ENCODE measurements around the gene SUFU. TPM values are rescaled to one million over a fixed set of nuclear protein-coding genes. Genes with fewer than 3 reads are reported as not detected.
"Not testable (repeated sequence)": the region's sequence is repeated elsewhere in the genome, so short reads cannot be mapped to it uniquely, and the experiment has no call there.

Gene SUFU
- total RNA-seq, 1 donor from 2014 or later, result 29.4 TPM

GRCh38 chr10:102534333-102534732, 30.6 kb downstream of the SUFU start:
- Mint-ChIP-seq H3K4me3 (no peak overlapping the region), H3K4me1 (ENCODE audit: unreplicated experiment) (no peaks in the 10 kb centered on the region), H3K9me3 (no peaks in the 10 kb centered on the region), H3K27ac (no peak overlapping the region), H3K36me3 (peaks cover 17% of the 10 kb centered on the region), H3K27me3 (no peaks in the 10 kb centered on the region)
- no peak for TF ChIP-seq CTCF (conservative IDR thresholded peaks at IDR 0.05)
- DNase-seq (ENCODE audit: extremely low spot score, unreplicated experiment), result no peak

DNA sequence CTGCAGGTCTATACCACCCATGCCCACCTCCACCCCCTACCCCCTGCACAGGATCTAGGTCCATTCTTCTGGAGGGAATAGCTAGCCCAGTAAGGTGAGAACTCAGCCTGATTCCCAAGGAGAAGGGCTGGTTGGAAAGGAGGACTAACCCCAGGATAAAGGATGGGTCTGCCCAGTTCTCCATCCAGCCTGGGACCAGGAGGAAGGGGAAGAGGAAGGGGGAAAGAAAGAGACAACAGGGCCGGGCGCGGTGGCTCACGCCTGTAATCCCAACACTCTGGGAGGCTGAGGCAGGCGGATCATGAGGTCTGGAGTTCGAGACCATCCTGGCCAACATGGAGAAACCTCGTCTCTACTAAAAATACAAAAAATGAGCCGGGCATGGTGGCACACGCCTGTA, 31.2 kb downstream of the SUFU start:
- not testable (repeated sequence) for DNase-seq (ENCODE audit: extremely low spot score, unreplicated experiment); H3K4me3 Mint-ChIP-seq; H3K27ac Mint-ChIP-seq; H3K27me3 Mint-ChIP-seq; H3K9me3 Mint-ChIP-seq; H3K4me1 Mint-ChIP-seq (ENCODE audit: unreplicated experiment)
- peaks cover 17% of the 10 kb centered on the region for H3K36me3 Mint-ChIP-seq

DNA sequence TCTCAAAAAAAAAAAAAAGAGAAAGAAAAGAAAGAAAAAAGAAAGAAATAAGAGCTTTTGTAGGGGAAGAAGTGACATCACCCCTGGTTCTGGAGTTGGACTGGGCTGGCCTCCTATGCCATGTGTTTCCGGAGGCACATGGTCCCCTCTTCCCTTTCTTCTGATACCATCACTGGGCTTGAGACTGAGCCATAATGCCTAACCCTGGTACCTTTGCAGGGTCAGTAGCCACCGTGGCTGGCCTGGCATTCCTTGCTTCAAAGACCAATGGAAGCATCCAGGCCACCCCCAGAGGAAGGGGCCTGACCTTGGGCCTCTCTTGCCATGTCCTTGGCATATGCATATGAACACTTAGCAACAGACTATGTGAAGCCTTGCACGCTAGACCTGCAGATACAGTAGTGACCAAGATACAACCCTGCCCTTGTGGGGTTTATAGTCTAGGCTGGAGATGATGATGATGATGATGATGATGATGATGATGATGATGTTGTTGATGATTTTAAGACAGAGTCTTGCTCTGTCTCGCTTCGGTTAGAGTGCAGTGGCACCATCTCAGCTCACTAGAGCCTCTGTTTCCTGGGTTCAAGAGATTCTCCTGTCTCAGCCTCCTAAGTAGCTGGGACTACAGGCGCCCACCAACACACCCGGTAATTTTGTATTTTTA, 31.8 kb downstream of the SUFU start:
- no peak overlapping the region for H3K27ac Mint-ChIP-seq
- peaks cover 17% of the 10 kb centered on the region for H3K36me3 Mint-ChIP-seq
- no peak for TF ChIP-seq CTCF (conservative IDR thresholded peaks at IDR 0.05)
- no peaks in the 10 kb centered on the region for H3K4me1 Mint-ChIP-seq (ENCODE audit: unreplicated experiment)
- H3K4me3 Mint-ChIP-seq, result no peak overlapping the region
- no peaks in the 10 kb centered on the region for H3K27me3 Mint-ChIP-seq
- no peaks in the 10 kb centered on the region for H3K9me3 Mint-ChIP-seq
- no peak for DNase-seq (ENCODE audit: extremely low spot score, unreplicated experiment)

GRCh38 chr10:102537367-102537766, 33.6 kb downstream of the SUFU start:
- Mint-ChIP-seq H3K27ac (no peak overlapping the region), H3K27me3 (no peaks in the 10 kb centered on the region)

GRCh38 chr10:102537948-102538347, 34.2 kb downstream of the SUFU start:
- no peaks in the 10 kb centered on the region for H3K4me1 Mint-ChIP-seq (ENCODE audit: unreplicated experiment)
- no peak for TF ChIP-seq CTCF (conservative IDR thresholded peaks at IDR 0.05)
- no peak overlapping the region for H3K4me3 Mint-ChIP-seq
- peaks cover 9% of the 10 kb centered on the region for H3K36me3 Mint-ChIP-seq
- H3K9me3 Mint-ChIP-seq, result no peaks in the 10 kb centered on the region
- no peak for DNase-seq (ENCODE audit: extremely low spot score, unreplicated experiment)
- no peak overlapping the region for H3K27ac Mint-ChIP-seq
- H3K27me3 Mint-ChIP-seq, result no peaks in the 10 kb centered on the region

More at GRCh38 chr10:102537367-102537766, 33.6 kb downstream of the SUFU start:
- TF ChIP-seq CTCF (conservative IDR thresholded peaks at IDR 0.05), result no peak
- Mint-ChIP-seq H3K9me3 (no peaks in the 10 kb centered on the region), H3K4me1 (ENCODE audit: unreplicated experiment) (no peaks in the 10 kb centered on the region), H3K36me3 (peaks cover 15% of the 10 kb centered on the region), H3K4me3 (no peak overlapping the region)
- DNase-seq (ENCODE audit: extremely low spot score, unreplicated experiment), result no peak

GRCh38 chr10:102538811-102539210, 35.0 kb downstream of the SUFU start:
- Mint-ChIP-seq H3K4me3 (no peak overlapping the region), H3K4me1 (ENCODE audit: unreplicated experiment) (no peaks in the 10 kb centered on the region), H3K27ac (no peak overlapping the region), H3K9me3 (no peaks in the 10 kb centered on the region), H3K27me3 (no peaks in the 10 kb centered on the region), H3K36me3 (peaks cover 6% of the 10 kb centered on the region)
- no peak for DNase-seq (ENCODE audit: extremely low spot score, unreplicated experiment)
- TF ChIP-seq CTCF (conservative IDR thresholded peaks at IDR 0.05), result no peak

Data from type B pancreatic cell (in vitro differentiated cells).